GM12878 (cell line): Measurements from ENCODE around the gene MED22. TPM values are rescaled to one million over a fixed set of nuclear protein-coding genes. Genes with fewer than 3 reads are reported as not detected.

Source experiments
- ATAC-seq: fragments of 200-7000 bp; cut with Tn5 transposase; 3 replicates; pipeline ENCODE4 v1.9.1; 2020; ENCODE audit warnings: mild to moderate bottlenecking, moderate library complexity
- BruUV-seq: library from RNA; stranded (reverse); fragments of 400-500 nt; replicated peaks from 2 replicates; lab custom pipeline; 2021; lab: Mats Ljungman, UMichigan
- CTCF ChIA-PET: fragments of 300-600 bp; sonication (Branson Sonifier 250); formaldehyde crosslinking; extraction: SDS; loops from one replicate; lab custom pipeline; 2021; ENCODE audit warnings: inconsistent platforms; lab: Yijun Ruan, JAX
- POLR2A ChIA-PET: fragments of 350-600 bp; formaldehyde crosslinking; extraction: SDS; loops from one replicate; lab custom pipeline; 2021; ENCODE audit warnings: inconsistent platforms; lab: Charles Lee
- RAD21 ChIA-PET: fragments of 300-600 bp; sonication (Branson Sonifier 250); formaldehyde crosslinking; loops from one replicate; lab custom pipeline; 2023; ENCODE audit warnings: antibody characterized with exemption; ENCODE audit not compliant: unreplicated experiment; lab: Charles Lee
- SMC1A ChIA-PET: fragments of 300-600 bp; sonication (Branson Sonifier 250); formaldehyde crosslinking; loops from one replicate; lab custom pipeline; 2023; ENCODE audit not compliant: unreplicated experiment, uncharacterized antibody; lab: Charles Lee
- DNase-seq: peaks from one replicate; pipeline ENCODE4 v3.0.0-alpha.2; 2011; ENCODE audit warnings: low read depth, low spot score
- FAIRE-seq: peaks from 3 replicates; lab custom pipeline; 2011; peaks lifted over from hg19 to GRCh38; lab: Jason Lieb, UNC
- H2AFZ ChIP-seq: 2 replicates; pipeline ENCODE4 v1.6.0; 2011; ENCODE audit warnings: low read depth, low read length, control low read depth; ENCODE audit not compliant: control insufficient read depth
- H3K27ac ChIP-seq: 2 replicates; pipeline ENCODE4 v1.5.1; 2011; ENCODE audit warnings: control low read depth; ENCODE audit not compliant: control insufficient read depth, insufficient read depth
- H3K27me3 ChIP-seq, 2 experiments: replicated peaks in 1 of 2; 2 replicates each; pipeline versions ENCODE4 v1.6.0 to v1.6.1; 2011; ENCODE audit warnings: low read length in 1 of 2; ENCODE audit not compliant: control insufficient read depth in 2 of 2, insufficient read depth in 2 of 2
- H3K36me3 ChIP-seq, 2 experiments: 2 replicates each; pipeline ENCODE4 v1.5.1; 2011; ENCODE audit warnings: low read length in 1 of 2; ENCODE audit not compliant: control insufficient read depth in 2 of 2, insufficient read depth in 2 of 2
- H3K4me1 ChIP-seq: 2 replicates; pipeline ENCODE4 v1.6.1; 2011; ENCODE audit warnings: mild to moderate bottlenecking, low read length, moderate library complexity, mixed read lengths; ENCODE audit not compliant: control insufficient read depth, insufficient read depth
- H3K4me2 ChIP-seq: 2 replicates; pipeline ENCODE4 v1.6.0; 2011; ENCODE audit warnings: control low read depth; ENCODE audit not compliant: control insufficient read depth, insufficient read depth
- H3K4me3 ChIP-seq: fragments of 200-600 bp; sonication (generic); 2 replicates; pipeline ENCODE4 v1.5.1; 2016
- H3K79me2 ChIP-seq: 2 replicates; pipeline ENCODE4 v1.6.0; 2011; ENCODE audit warnings: low read length; ENCODE audit not compliant: control insufficient read depth, insufficient read depth
- H3K9ac ChIP-seq: 2 replicates; pipeline ENCODE4 v1.8.0; 2011; ENCODE audit warnings: low read length, control low read depth, mixed read lengths; ENCODE audit not compliant: control insufficient read depth, insufficient read depth
- H3K9me3 ChIP-seq: replicated peaks from 3 replicates; pipeline ENCODE4 v1.5.1; 2011; ENCODE audit warnings: mild to moderate bottlenecking, low read length; ENCODE audit not compliant: control insufficient read depth, insufficient read depth
- H4K20me1 ChIP-seq: 2 replicates; pipeline ENCODE4 v1.6.0; 2011; ENCODE audit not compliant: control insufficient read depth, insufficient read depth
- ATF2 ChIP-seq: IDR thresholded peaks from 2 replicates; pipeline ENCODE4 v1.6.1; 2012; ENCODE audit warnings: low read length, inconsistent platforms
- BMI1 ChIP-seq: fragments of 450-650 bp; IDR thresholded peaks from 2 replicates; pipeline ENCODE4 v1.6.1; 2016; ENCODE audit warnings: mild to moderate bottlenecking, moderate library complexity, borderline replicate concordance
- CREM ChIP-seq: IDR thresholded peaks from 2 replicates; pipeline ENCODE4 v1.6.1; 2014; ENCODE audit warnings: antibody characterized with exemption, low read depth
- ETV6 ChIP-seq, 2 experiments: fragments of 450-650 bp in 1 of 2; IDR thresholded peaks in 1 of 2; conservative IDR thresholded peaks in 1 of 2; 2 replicates each; pipeline ENCODE4 v1.6.1; 2014; ENCODE audit warnings: antibody characterized with exemption in 1 of 2, borderline replicate concordance in 1 of 2, low read depth in 1 of 2, mild to moderate bottlenecking in 1 of 2, moderate library complexity in 1 of 2
- JUNB ChIP-seq: IDR thresholded peaks from 2 replicates; pipeline ENCODE4 v1.6.1; 2016; ENCODE audit warnings: antibody characterized with exemption, mild to moderate bottlenecking
- MTA3 ChIP-seq: IDR thresholded peaks from 2 replicates; pipeline ENCODE4 v1.6.1; 2012; ENCODE audit warnings: low read length, inconsistent platforms, borderline replicate concordance
- POLR2AphosphoS2 ChIP-seq: IDR thresholded peaks from 2 replicates; pipeline ENCODE4 v1.6.1; 2011; ENCODE audit warnings: low read depth, mild to moderate bottlenecking, low read length, improper control_type of control experiment, moderate library complexity
- RBBP5 ChIP-seq: fragments of 200-600 bp; sonication (generic); conservative IDR thresholded peaks from 2 replicates; pipeline ENCODE4 v1.6.1; 2016
- SIX5 ChIP-seq: IDR thresholded peaks from 2 replicates; pipeline ENCODE4 v1.6.1; 2011; ENCODE audit warnings: mild to moderate bottlenecking, low read depth, low read length, moderate library complexity; ENCODE audit not compliant: severe bottlenecking
- SMAD5 ChIP-seq: IDR thresholded peaks from 2 replicates; pipeline ENCODE4 v1.6.1; 2016; ENCODE audit warnings: antibody characterized with exemption, low read depth
- SP1 ChIP-seq: IDR thresholded peaks from one replicate; pipeline ENCODE4 v1.6.1; 2011; ENCODE audit warnings: low read depth, low read length
- TBL1XR1 ChIP-seq: IDR thresholded peaks from 2 replicates; pipeline ENCODE4 v1.6.1; 2012; ENCODE audit warnings: low read depth, low read length, improper control_type of control experiment
- YBX1 ChIP-seq: fragments of 450-650 bp; IDR thresholded peaks from 2 replicates; pipeline ENCODE4 v1.6.1; 2016; ENCODE audit warnings: antibody characterized with exemption
- ZBTB11 ChIP-seq: fragments of 450-650 bp; formaldehyde crosslinking; IDR thresholded peaks from 2 replicates; pipeline ENCODE4 v1.5.0; 2022; ENCODE audit warnings: mild to moderate bottlenecking, missing genetic modification characterization
- WGBS: methylation state at CpG from one replicate; pipeline ENCODE4 v1.1.6; 2016; ENCODE audit warnings: low lambda C conversion rate; ENCODE audit not compliant: insufficient replicate concordance, insufficient coverage; ENCODE audit errors: missing lambda C conversion rate; 5-methylcytosine and 5-hydroxymethylcytosine counted together
- in situ Hi-C: fragments of 300-500 bp; cut with MboI; formaldehyde crosslinking; loops from 9 replicates; pipeline ENCODE4 v1.14.3; 2018; ENCODE audit warnings: mixed read lengths
- intact Hi-C: fragments of 100-400 bp; cut with micrococcal nuclease; formaldehyde crosslinking; loops from one replicate; pipeline ENCODE4 v1.14.2; 2022; ENCODE audit not compliant: unreplicated experiment
- polyA plus RNA-seq, 11 experiments: library from polyadenylated mRNA; depleted of rRNA in 4 of 11; unstranded in 6 of 11; stranded (reverse) in 5 of 11; fragments of >200 nt; fragmentation: Nextera tagmentation in 4 of 11; fragmentation: Illumina TruSeq in 1 of 11; extraction: Ambion mirVana in 4 of 11; extraction: Trizol in 1 of 11; gene quantifications; 1 replicate in 1 of 11; 2 replicates in 10 of 11; pipeline versions ENCODE4 v1.2.1 to v1.2.3, GENCODE V29; 2011 to 2016; ENCODE audit warnings: inconsistent platforms in 2 of 11, missing spikeins in 2 of 11, low read depth in 1 of 11
- total RNA-seq, 4 experiments: library from RNA; depleted of rRNA in 3 of 4; stranded (reverse); fragments of >200 nt in 3 of 4; fragmentation: Illumina TruSeq in 1 of 4; extraction: Trizol in 1 of 4; gene quantifications; 2 replicates each; pipeline versions ENCODE4 v1.2.1 to v1.2.3, GENCODE V29; 2013 to 2021
- TF ChIP-seq, protein P1 (sequence below): fragments of 450-650 bp; IDR thresholded peaks from 2 replicates; pipeline ENCODE4 v1.6.1; 2016; ENCODE audit warnings: mild to moderate bottlenecking, moderate library complexity, borderline replicate concordance

The MED22 gene
- total and polyA plus RNA-seq, 10 of the 15 experiments (the other 5 are each of a cell fraction or from before 2014, with no cell fraction given), result 1.4 to 42.1 (median 24.6) TPM

DNA sequence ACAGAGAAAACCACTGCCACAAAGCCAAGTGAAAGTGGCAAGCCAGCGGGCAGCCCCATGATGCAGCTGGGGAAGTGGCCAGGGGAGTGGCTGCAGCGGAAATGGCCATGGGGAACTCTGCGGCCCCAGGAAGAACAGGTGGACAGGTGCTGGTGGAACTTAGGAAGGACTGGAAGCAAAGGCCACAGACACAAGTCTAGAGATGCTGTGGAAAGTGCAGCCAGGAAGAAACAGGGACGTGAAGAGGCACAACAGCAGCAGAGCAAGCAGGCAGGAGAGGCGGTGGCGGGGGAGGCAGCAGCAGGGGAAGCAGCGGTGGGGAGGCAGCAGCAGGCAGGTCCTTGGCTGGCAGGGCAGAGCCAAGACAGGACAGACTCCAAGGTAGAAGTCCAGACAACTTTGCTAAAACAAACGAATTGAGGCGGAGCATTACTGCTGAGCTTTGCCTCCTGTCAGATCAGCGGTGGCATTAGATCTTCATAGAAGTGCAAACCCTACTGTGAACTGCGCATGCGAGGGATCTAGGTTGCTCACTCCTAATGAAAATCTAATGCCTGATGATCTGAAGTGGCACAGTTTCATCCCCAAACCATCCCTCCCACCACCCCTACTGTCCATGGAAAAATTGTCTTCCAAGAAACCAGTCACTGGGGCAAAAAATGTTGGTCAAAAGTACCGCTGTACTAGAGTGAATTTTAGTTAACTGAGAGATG, 23.8 kb downstream of the MED22 start (continued):
- no peak for TF ChIP-seq SP1
- no peak for TF ChIP-seq SIX5
- TF ChIP-seq YBX1, result no peak
- no peak for TF ChIP-seq TBL1XR1
- TF ChIP-seq CREM, result no peak
- TF ChIP-seq POLR2AphosphoS2, result no peak

- H3K79me2 ChIP-seq, result no peaks in the 10 kb centered on the region
- H4K20me1 ChIP-seq, result no peaks in the 10 kb centered on the region
- RAD21 ChIA-PET, result no interaction called here
- in situ Hi-C loops, result no loop called here
- H3K27me3 ChIP-seq, result no peaks in the 10 kb centered on the region
- H3K9me3 ChIP-seq, result no peaks in the 10 kb centered on the region; the same call in 2 of the 3 replicates
- no peaks in the 10 kb centered on the region for H3K4me1 ChIP-seq
- FAIRE-seq (no peak), ATAC-seq (no peak), DNase-seq (no peak)
- POLR2A ChIA-PET, result no interaction called here
- 52% methylated on average over 10 of the region's 10 CpGs for WGBS
- H3K4me2 ChIP-seq, result no peak overlapping the region
- SMC1A ChIA-PET, result no interaction called here
- no peak overlapping the region for H3K9ac ChIP-seq
- H3K27ac ChIP-seq, result no peak overlapping the region
- H3K36me3 ChIP-seq, result no peaks in the 10 kb centered on the region
- no TSS peak for BruUV-seq
- intact Hi-C loops, result loop anchor here (10.0 kb wide), 1 partner anchor 138 kb away; no protein-coding TSS in a partner anchor
- CTCF ChIA-PET, result no interaction called here
- H3K4me3 ChIP-seq, result no peak overlapping the region
- H2AFZ ChIP-seq, result no peak overlapping the region
- no peak for TF ChIP-seq SMAD5
- no peak for TF ChIP-seq MTA3
- no peak for TF ChIP-seq BMI1
- no peak for TF ChIP-seq ETV6 (conservative IDR thresholded peaks at IDR 0.05 in 1 of 2, IDR thresholded peaks at IDR 0.05 in 1 of 2; ENCODE audit: borderline replicate concordance in 1 of 2, low read depth in 1 of 2)
- TF ChIP-seq RBBP5, result no peak
- TF ChIP-seq SIX5, result no peak
- no peak for TF ChIP-seq JUNB
- no peak for TF ChIP-seq ZBTB11 (CRISPR knock-in tag)
- no peak for TF ChIP-seq ATF2
- TF ChIP-seq, protein P1, sequence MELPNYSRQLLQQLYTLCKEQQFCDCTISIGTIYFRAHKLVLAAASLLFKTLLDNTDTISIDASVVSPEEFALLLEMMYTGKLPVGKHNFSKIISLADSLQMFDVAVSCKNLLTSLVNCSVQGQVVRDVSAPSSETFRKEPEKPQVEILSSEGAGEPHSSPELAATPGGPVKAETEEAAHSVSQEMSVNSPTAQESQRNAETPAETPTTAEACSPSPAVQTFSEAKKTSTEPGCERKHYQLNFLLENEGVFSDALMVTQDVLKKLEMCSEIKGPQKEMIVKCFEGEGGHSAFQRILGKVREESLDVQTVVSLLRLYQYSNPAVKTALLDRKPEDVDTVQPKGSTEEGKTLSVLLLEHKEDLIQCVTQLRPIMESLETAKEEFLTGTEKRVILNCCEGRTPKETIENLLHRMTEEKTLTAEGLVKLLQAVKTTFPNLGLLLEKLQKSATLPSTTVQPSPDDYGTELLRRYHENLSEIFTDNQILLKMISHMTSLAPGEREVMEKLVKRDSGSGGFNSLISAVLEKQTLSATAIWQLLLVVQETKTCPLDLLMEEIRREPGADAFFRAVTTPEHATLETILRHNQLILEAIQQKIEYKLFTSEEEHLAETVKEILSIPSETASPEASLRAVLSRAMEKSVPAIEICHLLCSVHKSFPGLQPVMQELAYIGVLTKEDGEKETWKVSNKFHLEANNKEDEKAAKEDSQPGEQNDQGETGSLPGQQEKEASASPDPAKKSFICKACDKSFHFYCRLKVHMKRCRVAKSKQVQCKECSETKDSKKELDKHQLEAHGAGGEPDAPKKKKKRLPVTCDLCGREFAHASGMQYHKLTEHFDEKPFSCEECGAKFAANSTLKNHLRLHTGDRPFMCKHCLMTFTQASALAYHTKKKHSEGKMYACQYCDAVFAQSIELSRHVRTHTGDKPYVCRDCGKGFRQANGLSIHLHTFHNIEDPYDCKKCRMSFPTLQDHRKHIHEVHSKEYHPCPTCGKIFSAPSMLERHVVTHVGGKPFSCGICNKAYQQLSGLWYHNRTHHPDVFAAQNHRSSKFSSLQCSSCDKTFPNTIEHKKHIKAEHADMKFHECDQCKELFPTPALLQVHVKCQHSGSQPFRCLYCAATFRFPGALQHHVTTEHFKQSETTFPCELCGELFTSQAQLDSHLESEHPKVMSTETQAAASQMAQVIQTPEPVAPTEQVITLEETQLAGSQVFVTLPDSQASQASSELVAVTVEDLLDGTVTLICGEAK, result no peak
Measured at GRCh38 chr9:133323211-133323610, 24.7 kb downstream of the MED22 start.
